ENCODE measurements around the gene BTBD10. TPM values are rescaled to one million over a fixed set of nuclear protein-coding genes. Genes with fewer than 3 reads are reported as not detected.

Gene BTBD10
- total RNA-seq, 2 donors from 2014 or later: 19.5 to 23.5 TPM

GRCh38 chr11:13348305-13348704 is 114.7 kb downstream of the BTBD10 start:
- intact Hi-C loops (cut with DNase I): loop anchor here in 1 of 2 donors (10.0 kb wide), 1 partner anchor 384 kb away; no protein-coding TSS in a partner anchor
- ATAC-seq (peak in 1 of 2 donors; percentile 7), DNase-seq (no peak)

- intact Hi-C loops (cut with DNase I): loop anchor here in 1 of 2 donors (10.0 kb wide), 1 partner anchor 383 kb away; no protein-coding TSS in a partner anchor
- no peak for ATAC-seq
- DNase-seq: no peak
Observed at GRCh38 chr11:13347901-13348300, 115.1 kb downstream of the BTBD10 start.

GRCh38 chr11:13346470-13346869 is 116.6 kb downstream of the BTBD10 start:
- ATAC-seq (no peak), DNase-seq (no peak)
- intact Hi-C loops (cut with DNase I): loop anchor here in 1 of 2 donors (10.0 kb wide), 1 partner anchor 382 kb away; no protein-coding TSS in a partner anchor

- ATAC-seq (no peak), DNase-seq (no peak)
- intact Hi-C loops (cut with DNase I): loop anchor here (1.0 to 10.0 kb wide), 3 partner anchors 133 to 380 kb away; no protein-coding TSS in a partner anchor
Observed at GRCh38 chr11:13344818-13345217, 118.2 kb downstream of the BTBD10 start.

- ATAC-seq (peak in 1 of 2 donors; percentile 42), DNase-seq (peak; percentile 70)
- intact Hi-C loops (cut with DNase I): loop anchor here (1.0 to 10.0 kb wide), 3 partner anchors 132 to 379 kb away; no protein-coding TSS in a partner anchor
Observed at GRCh38 chr11:13343931-13344717, 118.9 kb downstream of the BTBD10 start.

GRCh38 chr11:13343067-13343466 is 120.0 kb downstream of the BTBD10 start:
- ATAC-seq (no peak), DNase-seq (no peak)
- intact Hi-C loops (cut with DNase I): loop anchor here (5.0 to 10.0 kb wide), 2 partner anchors 131 to 378 kb away; no protein-coding TSS in a partner anchor

GRCh38 chr11:13341026-13341425 is 122.0 kb downstream of the BTBD10 start:
- intact Hi-C loops (cut with DNase I): loop anchor here (5.0 to 10.0 kb wide), 2 partner anchors 129 to 376 kb away; no protein-coding TSS in a partner anchor
- ATAC-seq: no peak
- no peak for DNase-seq

- peak; percentile 45 to 76 for ATAC-seq
- DNase-seq: no peak
- intact Hi-C loops (cut with DNase I): loop anchor here (5.0 to 10.0 kb wide), 3 partner anchors 55 to 375 kb away; no protein-coding TSS in a partner anchor
Observed at GRCh38 chr11:13339195-13340153, 123.5 kb downstream of the BTBD10 start.

GRCh38 chr11:13338427-13339069 is 124.5 kb downstream of the BTBD10 start:
- ATAC-seq (peak; percentile 33 to 72), DNase-seq (no peak)
- intact Hi-C loops (cut with DNase I): loop anchor here in 1 of 2 donors (10.0 kb wide), 1 partner anchor 54 kb away; no protein-coding TSS in a partner anchor

- DNase-seq (no peak), ATAC-seq (peak in 1 of 2 donors; percentile 29)
- intact Hi-C loops (cut with DNase I): loop anchor here in 1 of 2 donors (10.0 kb wide), 1 partner anchor 53 kb away; no protein-coding TSS in a partner anchor
Observed at GRCh38 chr11:13338019-13338426, 125.0 kb downstream of the BTBD10 start.

Other genes with a start within 250 kb of the BTBD10 start
- gene BMAL1, start 185.4 kb downstream of the BTBD10 start, total RNA-seq: 10 to 100 TPM in 1 of 2 donors, 1 to 10 TPM in 1; 7.8 to 17.0 TPM
- not detected for gene PTH, start 32.8 kb upstream of the BTBD10 start, total RNA-seq
- 10 to 100 TPM; 38.9 to 39.5 TPM for gene FAR1, start 205.4 kb upstream of the BTBD10 start, total RNA-seq

All from left cardiac atrium (tissue), 4 donors.